HCT116 (cell line): ENCODE results near the gene PPP1R37. TPM values are rescaled to one million over a fixed set of nuclear protein-coding genes. Genes with fewer than 3 reads are reported as not detected.

ENCODE experiments used
- ATAC-seq: fragments of 200-7000 bp; cut with Tn5 transposase; 2 replicates; pipeline ENCODE4 v1.9.1; 2020; ENCODE audit warnings: mild to moderate bottlenecking, moderate library complexity
- BruUV-seq: library from RNA; stranded (reverse); fragments of 400-500 nt; replicated peaks from 2 replicates; lab custom pipeline; 2021; lab: Mats Ljungman, UMichigan
- CTCF ChIA-PET: fragments of 300-600 bp; sonication (Branson Sonifier 250); formaldehyde crosslinking; loops from one replicate; lab custom pipeline; 2021; ENCODE audit warnings: antibody characterized with exemption; lab: Charles Lee
- POLR2A ChIA-PET: fragments of 300-600, 350-600 bp; sonication (Branson Sonifier 250); formaldehyde crosslinking; loops from one replicate; lab custom pipeline; 2021; ENCODE audit warnings: antibody characterized with exemption; lab: Charles Lee
- RAD21 ChIA-PET, 2 experiments: fragments of 300-600 bp; sonication (Branson Sonifier 250); formaldehyde crosslinking; loops; one replicate each; lab custom pipeline; 2023; ENCODE audit warnings: low total read pairs in 2 of 2; ENCODE audit not compliant: uncharacterized antibody in 2 of 2, unreplicated experiment in 2 of 2, low non-redundant PET in 1 of 2; lab: Charles Lee
- DNase-seq: peaks from one replicate; pipeline ENCODE4 v3.0.0-alpha.2; 2010; ENCODE audit warnings: low read depth, low spot score
- H2AFZ ChIP-seq: fragments of 200-600 bp; shearing (Covaris generic), sonication (generic); 2 replicates; pipeline ENCODE4 v1.6.1; 2017; ENCODE audit warnings: low read depth, mixed run types, mixed read lengths, antibody characterized with exemption, low read length; ENCODE audit not compliant: poor library complexity, severe bottlenecking
- H3K27ac ChIP-seq: 2 replicates; pipeline ENCODE4 v1.5.1; 2012; ENCODE audit warnings: low read depth, low read length
- H3K27me3 ChIP-seq: fragments of 200-600 bp; sonication (generic); 2 replicates; pipeline ENCODE4 v1.6.1; 2016; ENCODE audit warnings: mixed run types, low read length, mixed read lengths; ENCODE audit not compliant: insufficient read depth
- H3K36me3 ChIP-seq, 2 experiments: fragments of 200-500 bp in 1 of 2; fragments of 200-600 bp in 1 of 2; sonication (Bioruptor generic) in 1 of 2; sonication (generic) in 1 of 2; 2 replicates each; pipeline versions ENCODE4 v1.5.1 to v1.6.1; 2014 to 2016; ENCODE audit warnings: low read length in 2 of 2, inconsistent platforms in 1 of 2, mixed read lengths in 1 of 2, mixed run types in 1 of 2; ENCODE audit not compliant: insufficient read depth in 2 of 2, control insufficient read depth in 1 of 2
- H3K4me1 ChIP-seq, 2 experiments: fragments of 200-600 bp in 1 of 2; sonication (generic) in 1 of 2; 2 replicates each; pipeline versions ENCODE4 v1.5.1 to v1.6.1; 2012 to 2017; ENCODE audit warnings: low read length in 2 of 2, inconsistent platforms in 1 of 2, mild to moderate bottlenecking in 1 of 2, mixed read lengths in 1 of 2, mixed run types in 1 of 2, moderate library complexity in 1 of 2; ENCODE audit not compliant: insufficient read depth in 2 of 2, control insufficient read depth in 1 of 2
- H3K4me2 ChIP-seq: fragments of 200-600 bp; sonication (generic); 2 replicates; pipeline ENCODE4 v1.6.1; 2017; ENCODE audit warnings: mixed run types, low read length, mixed read lengths
- H3K4me3 ChIP-seq, 2 experiments: fragments of 200-600 bp in 1 of 2; sonication (generic) in 1 of 2; replicated peaks in 1 of 2; 2 replicates each; pipeline ENCODE4 v1.5.1; 2011 to 2016; ENCODE audit warnings: low read length in 2 of 2, control low read depth in 1 of 2, low read depth in 1 of 2, mild to moderate bottlenecking in 1 of 2, mixed read lengths in 1 of 2, mixed run types in 1 of 2
- H3K79me2 ChIP-seq: fragments of 200-600 bp; sonication (generic); 2 replicates; pipeline ENCODE4 v1.6.1; 2017; ENCODE audit warnings: mild to moderate bottlenecking, mixed run types, low read length, moderate library complexity, mixed read lengths; ENCODE audit not compliant: insufficient read depth
- H3K9ac ChIP-seq: fragments of 200-600 bp; sonication (generic); 2 replicates; pipeline ENCODE4 v1.6.1; 2016; ENCODE audit warnings: low read length, mixed read lengths
- H3K9me2 ChIP-seq: fragments of 200-600 bp; sonication (generic), shearing (Covaris generic); 2 replicates; pipeline ENCODE4 v1.6.1; 2017; ENCODE audit warnings: mixed run types, mild to moderate bottlenecking, moderate library complexity; ENCODE audit not compliant: insufficient read depth
- H3K9me3 ChIP-seq, 2 experiments: fragments of 200-500 bp in 1 of 2; fragments of 200-600 bp in 1 of 2; sonication (Bioruptor generic) in 1 of 2; sonication (generic) in 1 of 2; 2 replicates each; pipeline ENCODE4 v1.6.1; 2014 to 2017; ENCODE audit warnings: low read length in 2 of 2, mixed read lengths in 2 of 2, inconsistent platforms in 1 of 2, low read depth in 1 of 2, mild to moderate bottlenecking in 1 of 2, mixed run types in 1 of 2, moderate library complexity in 1 of 2; ENCODE audit not compliant: control insufficient read depth in 1 of 2, insufficient read depth in 1 of 2
- H4K20me1 ChIP-seq: fragments of 200-600 bp; sonication (generic), shearing (Covaris generic); 2 replicates; pipeline ENCODE4 v1.6.1; 2017; ENCODE audit warnings: mixed run types, mild to moderate bottlenecking, moderate library complexity; ENCODE audit not compliant: insufficient read depth
- CEBPB ChIP-seq: IDR thresholded peaks from 2 replicates; pipeline ENCODE4 v1.6.1; 2012; ENCODE audit warnings: low read depth
- EGR1 ChIP-seq: IDR thresholded peaks from 2 replicates; pipeline ENCODE4 v1.6.1; 2012; ENCODE audit warnings: low read depth
- EZH2phosphoT487 ChIP-seq: fragments of 200-600 bp; IDR thresholded peaks from 2 replicates; pipeline ENCODE4 v1.6.1; 2018; ENCODE audit warnings: antibody characterized with exemption, borderline replicate concordance
- JUND ChIP-seq: IDR thresholded peaks from 2 replicates; pipeline ENCODE4 v1.6.1; 2012
- SIN3A ChIP-seq: IDR thresholded peaks from 2 replicates; pipeline ENCODE4 v1.6.1; 2012; ENCODE audit warnings: low read depth
- ZFX ChIP-seq: fragments of 450-650 bp; IDR thresholded peaks from 2 replicates; pipeline ENCODE4 v1.6.1; 2017
- intact Hi-C: fragments of 100-400 bp; cut with micrococcal nuclease; formaldehyde crosslinking; loops from 2 replicates; pipeline ENCODE4 v1.10.0; 2022
- total RNA-seq: library from RNA; stranded (reverse); gene quantifications from one replicate; pipeline ENCODE4 v1.2.1, GENCODE V29; 2021; ENCODE audit not compliant: unreplicated experiment
- TF ChIP-seq, protein P1 (sequence below): IDR thresholded peaks from 2 replicates; pipeline ENCODE4 v1.6.1; 2012; ENCODE audit warnings: low read depth
- TF ChIP-seq, protein P2 (sequence below), 3 experiments: fragments of 200-600 bp in 1 of 3; sonication (generic) in 1 of 3; IDR thresholded peaks in 2 of 3; conservative IDR thresholded peaks in 1 of 3; 2 replicates each; pipeline ENCODE4 v1.5.1; 2012 to 2017; ENCODE audit warnings: low read depth in 2 of 3, low read length in 2 of 3, antibody characterized with exemption in 1 of 3, borderline replicate concordance in 1 of 3, control low read depth in 1 of 3, mild to moderate bottlenecking in 1 of 3, mixed read lengths in 1 of 3, mixed run types in 1 of 3, moderate library complexity in 1 of 3; ENCODE audit not compliant: insufficient read depth in 1 of 3
- TF ChIP-seq, protein P3 (sequence below): IDR thresholded peaks from 2 replicates; pipeline ENCODE4 v1.6.1; 2012
- TF ChIP-seq, protein P4 (sequence below): IDR thresholded peaks from 2 replicates; pipeline ENCODE4 v1.6.1; 2012
- TF ChIP-seq, protein P5 (sequence below): IDR thresholded peaks from 2 replicates; pipeline ENCODE4 v1.6.1; 2011; ENCODE audit warnings: mild to moderate bottlenecking, low read length, moderate library complexity; ENCODE audit not compliant: insufficient replicate concordance; ENCODE audit errors: extremely low read depth

PPP1R37 gene
- total RNA-seq, 1 experiment from 2014 or later = 32.7 TPM

DNA sequence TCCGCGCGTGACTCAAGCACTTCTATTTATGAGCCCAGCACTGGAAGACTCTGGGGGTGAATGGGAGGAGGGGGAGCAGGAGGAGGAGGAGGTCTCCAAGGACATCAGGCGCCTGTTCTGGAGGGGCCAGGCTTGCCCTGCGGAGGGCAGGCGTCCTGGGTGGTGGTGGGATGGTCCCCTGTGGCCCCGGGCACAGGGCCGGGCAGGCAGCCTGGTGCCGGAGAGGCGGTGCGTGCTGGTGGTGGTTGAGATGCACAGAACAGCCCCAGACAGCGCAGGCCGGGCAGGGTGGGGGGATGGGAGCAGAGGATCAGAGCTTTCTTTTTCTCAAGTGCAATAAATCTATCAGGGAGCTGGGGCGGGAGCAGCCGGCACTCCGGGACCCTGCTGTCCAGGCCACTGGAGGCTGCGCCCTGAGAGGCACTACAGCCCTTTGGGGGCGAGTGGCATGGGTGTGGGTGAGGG, 53.8 kb downstream of the PPP1R37 start:
- peaks cover 11 to 23% of the 10 kb centered on the region in 2 experiments for H3K4me1 ChIP-seq
- ChIA-PET CTCF (no interaction called here), RAD21 (no interaction called here), POLR2A (no interaction called here)
- H3K4me2 ChIP-seq = no peak overlapping the region
- BruUV-seq = no TSS peak
- ATAC-seq (no peak), DNase-seq (no peak)
- intact Hi-C loops = no loop called here
- no peak overlapping the region for H3K9ac ChIP-seq
- H3K4me3 ChIP-seq = no peak overlapping the region
- no peak overlapping the region for H2AFZ ChIP-seq
- H3K36me3 ChIP-seq = no peaks in the 10 kb centered on the region; a peak in 1 of 4 replicates
- no peaks in the 10 kb centered on the region for H4K20me1 ChIP-seq
- H3K27me3 ChIP-seq = no peaks in the 10 kb centered on the region
- TF ChIP-seq, protein P1, sequence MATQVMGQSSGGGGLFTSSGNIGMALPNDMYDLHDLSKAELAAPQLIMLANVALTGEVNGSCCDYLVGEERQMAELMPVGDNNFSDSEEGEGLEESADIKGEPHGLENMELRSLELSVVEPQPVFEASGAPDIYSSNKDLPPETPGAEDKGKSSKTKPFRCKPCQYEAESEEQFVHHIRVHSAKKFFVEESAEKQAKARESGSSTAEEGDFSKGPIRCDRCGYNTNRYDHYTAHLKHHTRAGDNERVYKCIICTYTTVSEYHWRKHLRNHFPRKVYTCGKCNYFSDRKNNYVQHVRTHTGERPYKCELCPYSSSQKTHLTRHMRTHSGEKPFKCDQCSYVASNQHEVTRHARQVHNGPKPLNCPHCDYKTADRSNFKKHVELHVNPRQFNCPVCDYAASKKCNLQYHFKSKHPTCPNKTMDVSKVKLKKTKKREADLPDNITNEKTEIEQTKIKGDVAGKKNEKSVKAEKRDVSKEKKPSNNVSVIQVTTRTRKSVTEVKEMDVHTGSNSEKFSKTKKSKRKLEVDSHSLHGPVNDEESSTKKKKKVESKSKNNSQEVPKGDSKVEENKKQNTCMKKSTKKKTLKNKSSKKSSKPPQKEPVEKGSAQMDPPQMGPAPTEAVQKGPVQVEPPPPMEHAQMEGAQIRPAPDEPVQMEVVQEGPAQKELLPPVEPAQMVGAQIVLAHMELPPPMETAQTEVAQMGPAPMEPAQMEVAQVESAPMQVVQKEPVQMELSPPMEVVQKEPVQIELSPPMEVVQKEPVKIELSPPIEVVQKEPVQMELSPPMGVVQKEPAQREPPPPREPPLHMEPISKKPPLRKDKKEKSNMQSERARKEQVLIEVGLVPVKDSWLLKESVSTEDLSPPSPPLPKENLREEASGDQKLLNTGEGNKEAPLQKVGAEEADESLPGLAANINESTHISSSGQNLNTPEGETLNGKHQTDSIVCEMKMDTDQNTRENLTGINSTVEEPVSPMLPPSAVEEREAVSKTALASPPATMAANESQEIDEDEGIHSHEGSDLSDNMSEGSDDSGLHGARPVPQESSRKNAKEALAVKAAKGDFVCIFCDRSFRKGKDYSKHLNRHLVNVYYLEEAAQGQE = no peak
- TF ChIP-seq, protein P2, sequence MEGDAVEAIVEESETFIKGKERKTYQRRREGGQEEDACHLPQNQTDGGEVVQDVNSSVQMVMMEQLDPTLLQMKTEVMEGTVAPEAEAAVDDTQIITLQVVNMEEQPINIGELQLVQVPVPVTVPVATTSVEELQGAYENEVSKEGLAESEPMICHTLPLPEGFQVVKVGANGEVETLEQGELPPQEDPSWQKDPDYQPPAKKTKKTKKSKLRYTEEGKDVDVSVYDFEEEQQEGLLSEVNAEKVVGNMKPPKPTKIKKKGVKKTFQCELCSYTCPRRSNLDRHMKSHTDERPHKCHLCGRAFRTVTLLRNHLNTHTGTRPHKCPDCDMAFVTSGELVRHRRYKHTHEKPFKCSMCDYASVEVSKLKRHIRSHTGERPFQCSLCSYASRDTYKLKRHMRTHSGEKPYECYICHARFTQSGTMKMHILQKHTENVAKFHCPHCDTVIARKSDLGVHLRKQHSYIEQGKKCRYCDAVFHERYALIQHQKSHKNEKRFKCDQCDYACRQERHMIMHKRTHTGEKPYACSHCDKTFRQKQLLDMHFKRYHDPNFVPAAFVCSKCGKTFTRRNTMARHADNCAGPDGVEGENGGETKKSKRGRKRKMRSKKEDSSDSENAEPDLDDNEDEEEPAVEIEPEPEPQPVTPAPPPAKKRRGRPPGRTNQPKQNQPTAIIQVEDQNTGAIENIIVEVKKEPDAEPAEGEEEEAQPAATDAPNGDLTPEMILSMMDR (IDR thresholded peaks at IDR 0.05 in 2 of 3, conservative IDR thresholded peaks at IDR 0.05 in 1 of 3; ENCODE audit: borderline replicate concordance in 1 of 3, insufficient read depth in 1 of 3, low read depth in 2 of 3, low read length in 2 of 3) = no peak
- TF ChIP-seq EGR1 (no peak), EZH2phosphoT487 (no peak), SIN3A (no peak), CEBPB (no peak), ZFX (no peak), JUND (no peak)
- TF ChIP-seq, protein P3, sequence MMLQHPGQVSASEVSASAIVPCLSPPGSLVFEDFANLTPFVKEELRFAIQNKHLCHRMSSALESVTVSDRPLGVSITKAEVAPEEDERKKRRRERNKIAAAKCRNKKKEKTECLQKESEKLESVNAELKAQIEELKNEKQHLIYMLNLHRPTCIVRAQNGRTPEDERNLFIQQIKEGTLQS = no peak
- TF ChIP-seq, protein P4, sequence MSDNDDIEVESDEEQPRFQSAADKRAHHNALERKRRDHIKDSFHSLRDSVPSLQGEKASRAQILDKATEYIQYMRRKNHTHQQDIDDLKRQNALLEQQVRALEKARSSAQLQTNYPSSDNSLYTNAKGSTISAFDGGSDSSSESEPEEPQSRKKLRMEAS = no peak
- TF ChIP-seq, protein P5, sequence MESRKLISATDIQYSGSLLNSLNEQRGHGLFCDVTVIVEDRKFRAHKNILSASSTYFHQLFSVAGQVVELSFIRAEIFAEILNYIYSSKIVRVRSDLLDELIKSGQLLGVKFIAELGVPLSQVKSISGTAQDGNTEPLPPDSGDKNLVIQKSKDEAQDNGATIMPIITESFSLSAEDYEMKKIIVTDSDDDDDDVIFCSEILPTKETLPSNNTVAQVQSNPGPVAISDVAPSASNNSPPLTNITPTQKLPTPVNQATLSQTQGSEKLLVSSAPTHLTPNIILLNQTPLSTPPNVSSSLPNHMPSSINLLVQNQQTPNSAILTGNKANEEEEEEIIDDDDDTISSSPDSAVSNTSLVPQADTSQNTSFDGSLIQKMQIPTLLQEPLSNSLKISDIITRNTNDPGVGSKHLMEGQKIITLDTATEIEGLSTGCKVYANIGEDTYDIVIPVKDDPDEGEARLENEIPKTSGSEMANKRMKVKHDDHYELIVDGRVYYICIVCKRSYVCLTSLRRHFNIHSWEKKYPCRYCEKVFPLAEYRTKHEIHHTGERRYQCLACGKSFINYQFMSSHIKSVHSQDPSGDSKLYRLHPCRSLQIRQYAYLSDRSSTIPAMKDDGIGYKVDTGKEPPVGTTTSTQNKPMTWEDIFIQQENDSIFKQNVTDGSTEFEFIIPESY = no peak
- TF ChIP-seq, all 23 proteins: peak for 0
- no peak overlapping the region for H3K27ac ChIP-seq
- H3K79me2 ChIP-seq = no peaks in the 10 kb centered on the region
- no peaks in the 10 kb centered on the region for H3K9me3 ChIP-seq
- no peaks in the 10 kb centered on the region for H3K9me2 ChIP-seq
